Kasumi-1 (cell line): Measurements from ENCODE around the gene CRMP1.

Source experiments
- DNase-seq, 2 experiments: peaks; one replicate each; lab custom pipeline; 2025; lab: John Stamatoyannopoulos, UW

CRMP1 gene

DNA sequence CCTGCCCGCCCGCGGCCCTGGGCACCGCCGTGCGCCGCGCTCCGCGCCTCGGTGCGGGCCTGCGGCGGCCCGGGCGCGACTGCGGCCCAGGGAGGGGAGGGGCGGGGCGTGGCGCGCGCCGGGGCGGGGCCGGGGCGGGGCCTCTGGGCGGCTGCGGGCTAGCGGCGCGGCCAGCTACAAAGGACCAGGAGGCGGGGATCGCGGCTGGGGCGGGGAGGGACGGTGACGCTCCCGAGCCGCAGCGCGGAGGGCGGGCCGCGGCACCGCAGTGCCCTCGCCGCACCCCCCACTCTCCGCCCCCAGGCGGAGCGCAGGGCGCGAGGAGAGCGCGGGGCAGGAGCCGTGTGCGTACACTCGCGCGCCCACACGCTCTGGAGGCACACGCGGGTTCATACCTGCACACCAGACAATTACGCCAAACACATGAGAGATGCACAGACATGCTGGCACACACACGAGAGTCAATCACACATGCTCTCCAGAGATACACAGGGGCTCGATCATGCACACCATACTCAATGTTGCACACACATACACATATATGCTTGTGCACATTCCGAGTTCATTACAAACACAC, at the start of gene CRMP1:
Gene CRMP1 (minus strand): TSS at position 83 of the 577 bp plus-strand sequence. CDS start 117 bp downstream, outside the sequence.
- no peak for DNase-seq

GRCh38 chr4:5941601-5942000, 48.7 kb upstream of the CRMP1 start:
- no peak for DNase-seq

- DNase-seq = peak; percentile 4 to 9
Measured at GRCh38 chr4:5940470-5941203, 47.8 kb upstream of the CRMP1 start.

DNA sequence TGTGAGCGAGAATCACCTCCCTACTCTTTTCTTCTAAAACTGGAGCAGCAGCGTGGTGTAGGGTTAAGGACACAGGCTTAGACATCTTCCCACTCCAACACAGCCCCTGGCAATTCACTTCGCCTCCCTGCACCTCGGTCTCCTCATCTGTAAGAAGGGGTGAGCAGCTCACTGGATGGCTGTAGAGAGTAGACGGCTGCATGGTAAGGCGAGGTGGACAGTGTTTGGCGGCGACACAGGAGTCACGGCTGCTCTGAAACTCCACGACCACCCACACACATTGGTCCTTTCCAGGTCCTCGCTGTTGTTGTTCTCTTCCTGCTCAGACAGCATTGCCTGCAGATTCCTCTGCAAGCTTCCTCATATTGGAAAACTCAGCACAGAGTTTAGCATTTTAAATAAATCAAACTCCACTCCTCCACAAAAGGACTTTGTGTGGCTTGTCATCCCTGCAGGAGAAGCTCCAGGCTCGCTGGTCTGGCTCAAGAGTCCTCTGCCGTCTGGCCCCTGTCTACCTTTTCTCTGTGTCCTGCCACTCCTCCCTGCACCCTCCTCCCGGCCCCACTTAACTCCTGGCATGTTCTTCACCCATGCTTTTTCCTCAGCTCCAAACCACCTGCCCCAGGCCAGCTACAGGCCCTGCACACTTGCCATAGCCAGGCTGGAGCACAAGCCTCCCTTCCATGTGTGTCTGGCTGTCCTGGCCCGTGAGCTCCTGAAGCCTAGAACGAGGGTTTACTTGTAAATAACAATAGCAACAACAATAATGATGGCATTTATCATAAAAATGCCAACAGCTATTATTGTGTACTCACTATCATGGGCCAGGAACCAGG, 41.3 kb upstream of the CRMP1 start:
- no peak for DNase-seq

DNA sequence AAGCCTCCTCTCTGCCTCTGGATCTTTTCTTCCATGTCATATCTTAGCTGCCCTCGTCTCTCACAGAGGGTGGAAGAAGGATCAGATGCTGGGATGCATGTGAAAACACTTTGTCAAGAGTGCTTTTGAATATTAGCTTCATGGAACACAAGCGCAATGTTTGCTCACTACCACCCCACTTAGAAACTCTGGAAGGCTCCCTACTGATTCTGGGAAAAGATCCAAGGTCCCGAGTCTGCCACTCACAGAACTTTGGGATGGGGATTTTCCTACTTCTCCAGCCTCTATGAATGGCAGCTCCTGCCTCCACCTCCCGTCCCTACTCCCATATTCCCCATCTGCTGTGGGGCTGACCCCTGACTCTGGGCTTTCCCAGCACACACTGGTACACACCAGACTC, 40.2 kb upstream of the CRMP1 start:
- no peak for DNase-seq

DNA sequence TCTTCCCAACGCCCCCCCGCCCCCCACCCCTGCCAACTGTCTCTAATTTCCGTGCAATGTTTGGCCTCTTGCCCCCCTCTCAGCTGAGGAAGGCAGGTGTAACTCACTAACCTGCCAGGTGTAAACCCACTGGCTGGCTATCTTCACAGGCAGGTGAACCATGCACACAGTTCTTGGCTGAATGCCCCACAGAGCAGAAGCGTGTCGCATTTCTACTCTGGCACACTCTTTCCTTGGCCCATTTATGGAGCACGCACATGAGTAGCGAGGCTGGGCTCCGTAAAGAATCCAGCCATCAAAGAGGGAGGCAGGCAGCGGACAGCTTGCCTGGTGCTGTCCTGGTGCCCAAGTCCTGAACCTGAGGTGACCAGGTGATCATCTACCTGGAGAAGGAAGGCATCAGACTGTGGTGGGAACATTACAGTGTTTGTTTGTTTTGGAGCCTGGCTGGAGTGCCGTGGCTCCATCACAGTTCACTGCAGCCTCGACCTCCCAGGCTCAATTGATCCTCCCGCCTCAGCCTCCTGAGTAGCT, 39.2 kb upstream of the CRMP1 start:
- no peak for DNase-seq

- DNase-seq = no peak
Measured at GRCh38 chr4:5931526-5931925, 38.6 kb upstream of the CRMP1 start.

DNA sequence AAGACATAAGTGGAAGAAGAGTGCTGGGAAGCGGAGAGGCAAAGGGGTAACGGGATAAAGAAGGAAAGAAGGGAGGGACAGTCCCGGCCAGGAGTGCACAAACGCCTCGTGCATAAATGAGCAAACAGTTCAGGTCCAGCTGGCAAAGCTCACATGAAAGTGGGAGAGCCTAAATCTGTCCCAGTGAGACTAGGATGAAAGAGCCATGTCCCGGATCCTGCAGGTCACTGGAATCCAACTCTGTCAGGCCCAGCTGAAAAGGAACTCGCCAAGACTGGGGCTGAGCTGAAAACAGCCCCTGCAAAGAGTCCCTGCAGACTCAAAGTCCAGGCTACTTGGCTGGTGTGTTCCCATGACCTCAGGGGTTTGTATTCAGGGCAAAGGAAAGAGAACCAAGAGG, 38.0 kb upstream of the CRMP1 start:
- no peak for DNase-seq

DNA sequence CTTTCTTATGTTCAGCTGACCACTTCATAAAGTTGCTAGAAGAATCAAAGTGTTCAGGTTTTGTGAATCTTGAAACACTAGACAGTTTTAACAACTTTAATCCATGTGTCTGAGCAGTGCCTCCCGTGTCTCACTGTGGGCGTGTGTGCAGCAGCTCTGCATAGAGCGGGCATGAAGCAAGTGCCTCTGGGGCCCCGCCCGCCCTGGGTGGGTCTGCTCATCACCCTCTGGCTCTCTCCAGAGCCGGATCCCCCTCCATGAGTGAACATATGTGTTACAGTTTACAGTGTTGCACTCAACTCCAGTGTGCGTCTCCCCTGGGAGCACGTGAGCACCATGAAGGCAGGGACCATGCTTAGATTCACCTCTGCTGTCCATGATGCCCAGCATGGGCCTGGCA, 37.6 kb upstream of the CRMP1 start:
- DNase-seq = no peak

DNA sequence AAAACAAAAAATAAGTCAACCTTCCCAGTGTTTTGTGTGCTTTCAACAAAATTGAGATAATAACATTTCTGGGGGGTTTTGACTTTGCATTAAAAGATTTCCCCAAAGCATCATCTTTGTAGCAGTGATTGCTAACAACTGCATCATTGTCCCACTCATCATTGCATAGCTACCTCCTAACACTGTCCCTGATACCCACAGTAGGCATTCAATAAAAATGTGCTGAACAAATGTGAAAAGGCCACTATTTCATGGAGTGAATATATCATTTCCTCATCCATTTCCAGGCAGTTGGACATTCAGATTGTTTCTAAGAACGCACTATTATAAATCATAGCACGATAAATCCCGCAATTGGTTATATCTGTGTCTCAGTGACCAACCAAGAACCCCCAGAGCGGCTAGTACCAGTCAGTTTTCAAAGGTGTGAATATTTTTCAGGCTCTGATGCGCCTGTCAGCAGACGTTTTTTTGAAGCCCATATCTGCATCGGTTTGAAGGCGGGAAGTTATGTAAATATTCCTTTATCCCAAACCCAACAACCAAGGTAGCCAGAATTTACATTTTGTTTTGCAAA, 36.0 kb upstream of the CRMP1 start:
- no peak for DNase-seq

GRCh38 chr4:5928274-5928673, 35.4 kb upstream of the CRMP1 start:
- no peak for DNase-seq

- no peak for DNase-seq
Measured at GRCh38 chr4:5927747-5928146, 34.9 kb upstream of the CRMP1 start.

GRCh38 chr4:5927116-5927515, 34.2 kb upstream of the CRMP1 start:
- no peak for DNase-seq

GRCh38 chr4:5926598-5926997, 33.7 kb upstream of the CRMP1 start:
- DNase-seq = no peak

GRCh38 chr4:5925419-5926200, 32.7 kb upstream of the CRMP1 start:
- DNase-seq = no peak

DNA sequence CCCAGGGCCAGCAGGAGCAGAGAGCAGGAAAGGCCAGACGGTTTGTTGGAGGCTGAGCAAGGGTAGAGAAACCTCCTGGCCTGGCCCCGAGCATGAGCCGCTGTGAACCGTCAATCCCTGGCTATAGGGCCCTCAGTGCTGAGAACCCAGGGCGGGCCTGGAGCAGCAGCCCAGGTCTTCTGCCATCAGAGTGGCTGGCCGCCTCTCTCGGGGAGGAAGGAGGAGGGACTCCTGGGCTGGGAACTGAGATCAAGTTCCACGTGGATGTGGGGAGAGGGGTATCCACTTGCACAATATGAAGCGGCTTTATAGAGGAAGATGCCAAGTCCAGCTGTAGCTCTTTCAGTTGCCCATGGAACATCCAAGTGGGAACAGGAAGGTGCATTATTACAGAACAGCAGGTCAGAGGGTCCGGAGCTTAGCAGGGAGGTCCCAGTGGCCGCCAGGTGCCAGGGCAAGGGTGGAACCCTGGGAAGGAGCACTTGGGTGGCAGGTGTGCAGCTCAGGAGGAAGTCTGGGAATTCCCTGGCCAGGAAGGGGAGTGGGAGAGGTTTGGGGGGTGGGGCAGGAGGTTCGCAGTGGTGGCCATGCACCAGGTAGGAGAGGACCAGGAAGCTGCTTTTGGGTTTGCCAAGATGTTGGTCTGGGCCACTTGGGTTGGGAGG, 31.7 kb upstream of the CRMP1 start:
- no peak for DNase-seq

DNA sequence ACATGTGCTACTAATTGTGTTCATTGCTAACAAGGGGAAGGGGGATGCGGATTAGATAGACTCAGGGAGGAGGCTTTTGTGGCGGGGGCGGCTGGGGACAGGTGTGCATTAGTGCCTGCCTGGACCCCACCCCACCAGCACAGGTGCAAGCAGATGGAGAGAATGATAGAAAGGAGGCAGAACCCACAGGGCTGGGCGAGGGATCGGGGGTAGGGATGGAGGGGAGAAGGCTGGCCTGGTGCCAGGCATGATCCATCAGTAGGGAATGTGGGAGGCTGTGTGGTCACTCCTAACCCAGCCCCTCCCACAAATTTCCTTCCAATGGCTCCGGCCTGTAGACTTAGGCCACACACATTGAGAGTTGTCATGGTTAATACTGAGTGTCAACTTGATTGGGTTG, 30.5 kb upstream of the CRMP1 start:
- DNase-seq = no peak

DNA sequence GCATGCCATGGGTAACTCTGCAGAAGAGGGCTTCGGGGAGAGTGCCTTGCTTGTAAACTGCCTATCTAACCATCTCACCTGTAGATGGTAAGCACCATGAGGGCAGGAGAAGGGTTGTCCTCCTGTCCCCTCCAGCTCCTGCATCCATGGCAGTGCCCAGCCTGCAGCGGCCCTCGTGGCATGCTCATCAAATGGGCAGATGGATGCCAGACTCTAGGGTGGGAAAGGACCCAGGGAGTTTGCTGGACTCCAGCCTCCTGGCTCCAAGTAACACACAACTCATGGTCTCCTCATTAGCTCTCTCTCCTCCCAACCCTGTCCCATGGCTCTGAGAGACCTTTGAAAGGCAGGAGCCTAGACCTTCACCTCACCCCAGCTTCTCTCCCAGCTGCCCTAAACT, 29.7 kb upstream of the CRMP1 start:
- DNase-seq = no peak

- DNase-seq = no peak
Measured at GRCh38 chr4:5921981-5922380, 29.1 kb upstream of the CRMP1 start.

GRCh38 chr4:5921101-5921980, 28.5 kb upstream of the CRMP1 start:
- no peak for DNase-seq
